Trophoblast cell (in vitro differentiated cells and primary cell): ENCODE results near the gene VTI1A.

Source experiments
- DNase-seq, 2 donors: peaks; one replicate each; pipeline ENCODE4 v3.0.0-alpha.2; 2016
- H2AFZ ChIP-seq: 2 replicates; pipeline ENCODE4 v1.6.1; 2013; ENCODE audit warnings: low read length, moderate library complexity, mild to moderate bottlenecking; ENCODE audit not compliant: insufficient read depth, poor library complexity
- H2AK5ac ChIP-seq: 2 replicates; pipeline ENCODE4 v1.6.1; 2013; ENCODE audit warnings: mild to moderate bottlenecking, low read length
- H2BK120ac ChIP-seq: 2 replicates; pipeline ENCODE4 v1.6.1; 2013; ENCODE audit warnings: low read length, mild to moderate bottlenecking, moderate library complexity; ENCODE audit not compliant: insufficient read depth, poor library complexity
- H2BK12ac ChIP-seq: 2 replicates; pipeline ENCODE4 v1.6.1; 2013; ENCODE audit warnings: mild to moderate bottlenecking, low read length, moderate library complexity
- H2BK5ac ChIP-seq: 2 replicates; pipeline ENCODE4 v1.6.1; 2013; ENCODE audit warnings: low read length, low read depth, moderate library complexity, mild to moderate bottlenecking; ENCODE audit not compliant: poor library complexity
- H3K14ac ChIP-seq: 2 replicates; pipeline ENCODE4 v1.6.1; 2013; ENCODE audit warnings: mild to moderate bottlenecking, low read length
- H3K18ac ChIP-seq: 2 replicates; pipeline ENCODE4 v1.6.1; 2013; ENCODE audit warnings: mild to moderate bottlenecking, low read length
- H3K23ac ChIP-seq: 2 replicates; pipeline ENCODE4 v1.6.1; 2013; ENCODE audit warnings: low read length
- H3K27ac ChIP-seq: 2 replicates; pipeline ENCODE4 v1.5.1; 2013; ENCODE audit warnings: low read depth, mild to moderate bottlenecking, inconsistent platforms, low read length, moderate library complexity
- H3K27me3 ChIP-seq: 2 replicates; pipeline ENCODE4 v1.6.1; 2013; ENCODE audit warnings: inconsistent platforms, mild to moderate bottlenecking, low read length, moderate library complexity; ENCODE audit not compliant: insufficient read depth
- H3K36me3 ChIP-seq, 2 experiments: 1 replicate in 1 of 2; 2 replicates in 1 of 2; pipeline ENCODE4 v1.6.1; 2013; ENCODE audit warnings: low read length in 2 of 2, mild to moderate bottlenecking in 2 of 2, moderate library complexity in 1 of 2; ENCODE audit not compliant: insufficient read depth in 2 of 2, control insufficient read depth in 1 of 2
- H3K4ac ChIP-seq: 2 replicates; pipeline ENCODE4 v1.6.1; 2013; ENCODE audit warnings: low read depth, mild to moderate bottlenecking, low read length, moderate library complexity
- H3K4me1 ChIP-seq, 2 experiments: 1 replicate in 1 of 2; 2 replicates in 1 of 2; pipeline ENCODE4 v1.6.1; 2013; ENCODE audit warnings: low read length in 2 of 2, mild to moderate bottlenecking in 2 of 2, moderate library complexity in 1 of 2; ENCODE audit not compliant: insufficient read depth in 2 of 2, control insufficient read depth in 1 of 2
- H3K4me2 ChIP-seq: 2 replicates; pipeline ENCODE4 v1.6.1; 2013; ENCODE audit warnings: inconsistent platforms, mild to moderate bottlenecking, low read length, moderate library complexity
- H3K4me3 ChIP-seq: 2 replicates; pipeline ENCODE4 v1.5.1; 2013; ENCODE audit warnings: mild to moderate bottlenecking, low read depth, low read length, inconsistent platforms
- H3K79me1 ChIP-seq: one replicate; pipeline ENCODE4 v1.6.1; 2013; ENCODE audit warnings: low read length
- H3K79me2 ChIP-seq: 2 replicates; pipeline ENCODE4 v1.6.1; 2013; ENCODE audit warnings: low read length, mild to moderate bottlenecking; ENCODE audit not compliant: control insufficient read depth, insufficient read depth, poor library complexity
- H3K9ac ChIP-seq: 2 replicates; pipeline ENCODE4 v1.6.1; 2013; ENCODE audit warnings: mild to moderate bottlenecking, low read length
- H3K9me3 ChIP-seq: 2 replicates; pipeline ENCODE4 v1.6.1; 2013; ENCODE audit warnings: low read depth, mild to moderate bottlenecking, control low read depth, inconsistent platforms, low read length; ENCODE audit not compliant: insufficient read depth
- H4K12ac ChIP-seq: 2 replicates; pipeline ENCODE4 v1.6.1; 2013; ENCODE audit warnings: low read depth, mild to moderate bottlenecking, low read length, moderate library complexity
- H4K8ac ChIP-seq: 2 replicates; pipeline ENCODE4 v1.6.1; 2013; ENCODE audit warnings: low read depth, mild to moderate bottlenecking, low read length, moderate library complexity
- H4K91ac ChIP-seq: one replicate; pipeline ENCODE4 v1.6.1; 2013; ENCODE audit warnings: low read depth, mild to moderate bottlenecking, low read length, moderate library complexity
- WGBS: extraction: QIAGEN DNeasy Blood & Tissue Kit; methylation state at CpG from one replicate; pipeline ENCODE4 v1.1.7; 2013; ENCODE audit warnings: missing lambda C conversion rate; ENCODE audit not compliant: insufficient read length, insufficient coverage; ENCODE audit errors: extremely low coverage; 5-methylcytosine and 5-hydroxymethylcytosine counted together

Gene VTI1A

DNA sequence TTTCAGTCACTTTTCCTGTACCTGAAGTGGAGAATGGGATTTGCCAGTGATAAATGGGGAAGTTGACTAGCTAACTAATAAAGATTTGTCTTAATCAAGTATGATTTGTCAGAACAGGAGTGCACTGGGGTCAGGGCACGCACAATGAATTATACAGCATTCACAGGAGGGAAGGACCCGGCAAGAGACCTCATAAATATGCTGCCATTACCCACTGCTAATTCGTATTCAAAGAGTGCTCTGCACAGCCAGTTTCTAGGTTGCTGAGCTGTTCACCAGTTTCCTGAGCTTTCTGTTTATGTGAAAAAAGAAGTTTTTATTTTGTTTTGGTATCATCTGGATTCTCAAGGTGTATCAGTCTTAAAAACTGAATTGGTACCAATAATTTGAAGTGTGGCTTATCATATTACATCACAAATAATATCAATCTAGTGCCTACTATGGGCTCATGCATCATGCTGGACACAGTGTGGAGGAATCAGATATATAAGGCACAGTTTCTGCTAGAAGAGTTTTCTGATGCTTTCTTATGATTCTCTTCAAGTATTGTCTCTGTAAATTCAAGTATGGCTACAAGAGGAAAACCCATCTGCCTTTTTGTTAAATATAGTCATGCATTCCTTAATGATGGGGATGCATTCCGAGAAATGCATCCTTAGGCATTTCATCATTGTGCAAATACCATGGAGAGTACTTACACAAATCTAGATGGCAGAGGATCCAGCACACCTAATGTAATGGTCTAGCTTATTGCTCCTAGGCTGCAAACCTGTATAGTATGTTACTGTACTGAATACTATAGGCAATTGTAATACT lies 202.2 kb downstream of the VTI1A start:
- Histone ChIP-seq H3K4me3 (no peak overlapping the region), H2AFZ (no peak overlapping the region), H3K18ac (no peak overlapping the region), H4K8ac (no peak overlapping the region), H3K23ac (no peak overlapping the region), H3K79me2 (no peaks in the 10 kb centered on the region), H2BK5ac (no peak overlapping the region), H3K79me1 (no peaks in the 10 kb centered on the region), H3K36me3 (no peaks in the 10 kb centered on the region), H2BK12ac (no peak overlapping the region), H2AK5ac (no peak overlapping the region), H2BK120ac (no peak overlapping the region), H4K12ac (no peak overlapping the region), H3K4ac (no peak overlapping the region), H3K4me2 (no peak overlapping the region), H3K27me3 (no peaks in the 10 kb centered on the region), H3K4me1 (no peaks in the 10 kb centered on the region), H3K27ac (no peak overlapping the region), H3K9me3 (no peaks in the 10 kb centered on the region), H4K91ac (no peak overlapping the region), H3K9ac (no peak overlapping the region), H3K14ac (no peak overlapping the region)
- DNase-seq: peak; percentile 59 to 91
- WGBS: no CpG with 5 or more reads among the region's 4 CpGs

DNA sequence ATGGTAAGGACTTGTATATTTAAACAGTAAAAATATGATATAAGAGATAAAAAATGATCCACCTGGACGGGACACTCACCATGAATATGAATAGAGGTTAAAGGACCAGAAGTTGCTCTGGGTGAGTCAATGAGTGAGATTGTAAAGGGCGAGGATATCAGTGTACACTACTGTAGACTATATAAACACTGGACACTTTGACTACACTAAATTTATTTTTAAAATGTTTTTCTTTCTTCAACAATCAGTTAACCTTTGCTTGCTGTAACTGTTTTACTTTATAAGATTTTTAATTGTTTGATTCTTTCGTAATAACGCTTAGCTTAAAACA lies 202.8 kb downstream of the VTI1A start:
- Histone ChIP-seq H4K91ac (no peak overlapping the region), H3K9me3 (no peaks in the 10 kb centered on the region), H3K36me3 (no peaks in the 10 kb centered on the region), H3K4me2 (no peak overlapping the region), H4K8ac (no peak overlapping the region), H3K4me3 (no peak overlapping the region), H3K9ac (no peak overlapping the region), H2AK5ac (no peak overlapping the region), H3K4ac (no peak overlapping the region), H3K79me2 (no peaks in the 10 kb centered on the region), H2AFZ (no peak overlapping the region), H3K27ac (no peak overlapping the region), H3K18ac (no peak overlapping the region), H3K79me1 (no peaks in the 10 kb centered on the region), H2BK120ac (no peak overlapping the region), H3K14ac (no peak overlapping the region), H3K23ac (no peak overlapping the region), H2BK12ac (no peak overlapping the region), H4K12ac (no peak overlapping the region), H3K27me3 (no peaks in the 10 kb centered on the region), H3K4me1 (no peaks in the 10 kb centered on the region), H2BK5ac (no peak overlapping the region)
- no CpG with 5 or more reads among the region's 4 CpGs for WGBS
- DNase-seq: no peak

GRCh38 chr10:112650588-112651030 lies 203.6 kb downstream of the VTI1A start:
- Histone ChIP-seq H3K27ac (no peak overlapping the region), H3K4me1 (no peaks in the 10 kb centered on the region), H3K4ac (no peak overlapping the region), H3K14ac (no peak overlapping the region), H4K8ac (no peak overlapping the region), H3K79me1 (no peaks in the 10 kb centered on the region), H2AFZ (no peak overlapping the region), H3K9me3 (no peaks in the 10 kb centered on the region), H3K79me2 (no peaks in the 10 kb centered on the region), H3K4me2 (no peak overlapping the region), H2AK5ac (no peak overlapping the region), H2BK5ac (no peak overlapping the region), H2BK120ac (no peak overlapping the region), H3K4me3 (no peak overlapping the region), H2BK12ac (no peak overlapping the region), H3K9ac (no peak overlapping the region), H3K23ac (no peak overlapping the region), H4K91ac (no peak overlapping the region), H3K27me3 (no peaks in the 10 kb centered on the region), H3K18ac (no peak overlapping the region), H3K36me3 (no peaks in the 10 kb centered on the region), H4K12ac (no peak overlapping the region)
- DNase-seq: peak in 1 of 2 donors; percentile 55
- no CpG with 5 or more reads among the region's 7 CpGs for WGBS

- Histone ChIP-seq H3K79me2 (no peaks in the 10 kb centered on the region), H3K79me1 (no peaks in the 10 kb centered on the region), H4K12ac (no peak overlapping the region), H3K9me3 (no peaks in the 10 kb centered on the region), H3K4me1 (no peaks in the 10 kb centered on the region), H2BK5ac (no peak overlapping the region), H3K27me3 (no peaks in the 10 kb centered on the region), H3K36me3 (no peaks in the 10 kb centered on the region), H2AFZ (no peak overlapping the region), H3K27ac (no peak overlapping the region), H2AK5ac (no peak overlapping the region), H4K8ac (no peak overlapping the region), H3K18ac (no peak overlapping the region), H2BK12ac (no peak overlapping the region), H3K4me2 (no peak overlapping the region), H4K91ac (no peak overlapping the region), H3K23ac (no peak overlapping the region), H3K4me3 (no peak overlapping the region), H3K9ac (no peak overlapping the region), H2BK120ac (no peak overlapping the region), H3K4ac (no peak overlapping the region), H3K14ac (no peak overlapping the region)
- WGBS: no CpG with 5 or more reads among the region's 6 CpGs
- no peak for DNase-seq
These were observed 206.2 kb downstream of the VTI1A start for GRCh38 chr10:112653215-112653614.
